Psoas muscle (tissue), 8 donors: ENCODE results near the gene IL1B. TPM values are rescaled to one million over a fixed set of nuclear protein-coding genes. Genes with fewer than 3 reads are reported as not detected.

ENCODE experiments used
- ATAC-seq, 4 donors: fragments of 200-7000 bp; cut with Tn5 transposase; one replicate each; pipeline ENCODE4 v1.9.1; 2020; ENCODE audit warnings: moderate library complexity in 3 of 4, mild to moderate bottlenecking in 2 of 4
- DNase-seq, 2 donors: peaks; one replicate each; pipeline ENCODE4 v3.0.0-alpha.2; 2020
- H3K27ac ChIP-seq: fragments of 200-600 bp; one replicate; pipeline ENCODE4 v1.8.0; 2022
- H3K27me3 ChIP-seq, 3 donors: fragments of 200-600 bp in 1 of 3; one replicate each; pipeline versions ENCODE4 v1.6.1 to v1.8.0; 2013 to 2022; ENCODE audit warnings: low read length in 2 of 3, mild to moderate bottlenecking in 2 of 3, moderate library complexity in 1 of 3; ENCODE audit not compliant: insufficient read depth in 3 of 3
- H3K36me3 ChIP-seq, 2 donors: fragments of 200-600 bp in 1 of 2; one replicate each; pipeline versions ENCODE4 v1.6.1 to v1.8.0; 2013 to 2022; ENCODE audit warnings: low read depth in 1 of 2, mild to moderate bottlenecking in 1 of 2, moderate library complexity in 1 of 2; ENCODE audit not compliant: insufficient read depth in 1 of 2
- H3K4me1 ChIP-seq: fragments of 200-600 bp; one replicate; pipeline ENCODE4 v1.8.0; 2022
- H3K4me3 ChIP-seq: fragments of 200-600 bp; one replicate; pipeline ENCODE4 v1.8.0; 2022; ENCODE audit warnings: mild to moderate bottlenecking
- H3K9me3 ChIP-seq: fragments of 200-600 bp; one replicate; pipeline ENCODE4 v1.8.0; 2022
- CTCF ChIP-seq: fragments of 200-600 bp; IDR thresholded peaks from one replicate; pipeline ENCODE4 v1.8.0; 2022; ENCODE audit warnings: antibody characterized with exemption
- WGBS, 3 donors: extraction: QIAGEN DNeasy Blood & Tissue Kit; methylation state at CpG; one replicate each; pipeline versions ENCODE4 v1.1.6 to v1.1.7; 2013; 5-methylcytosine and 5-hydroxymethylcytosine counted together
- intact Hi-C, 2 donors: fragments of 100-400 bp; cut with DNase I; formaldehyde crosslinking; loops; one replicate each; pipeline versions ENCODE4 v1.11.0 to v1.14.2; 2022
- polyA plus RNA-seq, 3 donors: library from polyadenylated mRNA; stranded (reverse); fragments of 200-250 nt; gene quantifications; one replicate each; pipeline ENCODE4 v1.2.3, GENCODE V29; 2013
- total RNA-seq, 4 donors: library from RNA; stranded (reverse); fragmentation: NEBNext Ultra II Directional in 2 of 4; extraction: Animal tissue kit (Norgen Biotek cat#: 25700) in 2 of 4; gene quantifications; one replicate each; pipeline versions ENCODE4 v1.2.1 to v1.2.4, GENCODE V29; 2021 to 2023
- donor health status: healthy with polysubstance abuse.
- donor health status: DM: no; HTN: no; CAD: no; lungs with moderate emphysema.
- donor health status: Bipolar disorder and iron deficiency.
- donor health status: healthy.
- donor health status: DM: yes; HTN: yes; CAD: no.
- donor health status: DM: no; HTN: no; CAD: no.
- donor health status: DM: no; HTN: no; CAD: no.
- donor health status: DM: yes; HTN: yes; CAD: no.

IL1B gene
- total and polyA plus RNA-seq, 7 donors: 0.06 to 0.42 (median 0.27) TPM; not detected in 1

GRCh38 chr2:112870841-112871835 is 34.6 kb upstream of the IL1B start:
- no peak for ATAC-seq
- Histone ChIP-seq H3K4me3 (no peak overlapping the region), H3K9me3 (no peaks in the 10 kb centered on the region), H3K27me3 (peaks cover 0 to 3% (median 0%) of the 10 kb centered on the region in 3 donors), H3K27ac (no peak overlapping the region), H3K36me3 (no peaks in the 10 kb centered on the region), H3K4me1 (no peaks in the 10 kb centered on the region)
- no peak for TF ChIP-seq CTCF
- intact Hi-C loops: no loop called here
- WGBS, 3 donors: 52 to 67% (median 65%) methylated on average over 9 of the region's 9 CpGs
- no peak for DNase-seq

GRCh38 chr2:112869258-112869842 is 32.8 kb upstream of the IL1B start:
- WGBS, 3 donors: 27 to 29% (median 28%) methylated on average over 7 of the region's 7 CpGs
- Histone ChIP-seq H3K4me1 (no peaks in the 10 kb centered on the region), H3K4me3 (no peak overlapping the region), H3K36me3 (no peaks in the 10 kb centered on the region), H3K27me3 (peaks cover 0 to 3% (median 0%) of the 10 kb centered on the region in 3 donors), H3K9me3 (no peaks in the 10 kb centered on the region), H3K27ac (no peak overlapping the region)
- no peak for TF ChIP-seq CTCF
- ATAC-seq (peak in 3 of 4 donors; percentile 36 to 50 (median 42)), DNase-seq (peak; percentile 55 to 69)
- intact Hi-C loops: no loop called here

GRCh38 chr2:112867701-112868631 is 31.4 kb upstream of the IL1B start:
- H3K4me1 ChIP-seq: no peaks in the 10 kb centered on the region
- H3K36me3 ChIP-seq: no peaks in the 10 kb centered on the region
- H3K27me3 ChIP-seq: peaks cover 0 to 3% (median 0%) of the 10 kb centered on the region in 3 donors
- TF ChIP-seq CTCF: no peak
- H3K4me3 ChIP-seq: no peak overlapping the region
- H3K9me3 ChIP-seq: no peaks in the 10 kb centered on the region
- intact Hi-C loops: no loop called here
- no peak for DNase-seq
- 67 to 74% (median 68%) methylated on average over 7 of the region's 7 CpGs for WGBS, 3 donors
- no peak overlapping the region for H3K27ac ChIP-seq
- no peak for ATAC-seq

- TF ChIP-seq CTCF: no peak
- intact Hi-C loops: no loop called here
- 81 to 87% (median 83%) methylated on average over 8 of the region's 8 CpGs for WGBS, 3 donors
Measured at GRCh38 chr2:112866128-112866835, 29.7 kb upstream of the IL1B start.

More at GRCh38 chr2:112866128-112866835, 29.7 kb upstream of the IL1B start:
- Histone ChIP-seq H3K4me1 (no peaks in the 10 kb centered on the region), H3K9me3 (no peaks in the 10 kb centered on the region), H3K27ac (no peak overlapping the region), H3K36me3 (no peaks in the 10 kb centered on the region), H3K4me3 (no peak overlapping the region), H3K27me3 (peaks cover 0 to 3% (median 0%) of the 10 kb centered on the region in 3 donors)
- DNase-seq: no peak
- ATAC-seq: no peak
